Measurements from ENCODE around the gene ANKRD29.
"Not testable (repeated sequence)": the region's sequence is repeated elsewhere in the genome, so short reads cannot be mapped to it uniquely, and the experiment has no call there.

The ANKRD29 gene

DNA sequence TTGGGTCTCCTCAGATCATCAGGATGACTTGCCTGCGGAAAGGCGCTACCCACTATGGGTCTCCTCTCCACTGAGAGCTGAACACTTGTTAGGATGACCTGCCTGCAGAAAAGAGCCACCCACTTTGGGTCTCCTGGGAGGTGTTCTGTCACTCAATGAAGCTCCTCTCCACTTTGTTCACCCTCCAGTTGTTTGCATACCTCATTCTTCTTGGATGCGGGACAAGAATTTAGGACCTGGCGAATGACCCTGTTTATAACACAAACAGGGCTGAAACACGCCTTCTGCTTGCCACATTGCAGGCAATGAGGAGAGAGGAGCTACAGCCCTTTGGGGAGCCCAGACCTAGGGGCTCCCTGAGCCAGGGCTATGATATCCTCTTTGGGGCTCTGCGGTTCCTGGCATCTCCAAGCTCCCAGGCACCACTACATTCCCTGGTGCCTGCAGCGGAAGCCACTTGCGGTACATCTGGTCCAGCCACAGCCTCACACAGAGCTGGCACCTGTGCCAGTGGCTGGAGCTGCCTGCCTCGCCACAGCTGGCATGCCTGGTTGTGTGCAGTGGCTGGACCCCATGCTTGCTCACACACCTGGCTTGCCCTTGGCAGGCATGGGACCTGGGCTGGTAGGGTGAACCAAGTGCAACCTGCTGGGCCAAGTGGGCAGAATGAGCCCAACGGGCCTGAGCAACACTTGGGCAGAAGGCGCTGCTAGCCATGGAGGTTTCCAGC, 20.6 kb downstream of the ANKRD29 start:
- H3K4me1 ChIP-seq (ENCODE audit: control insufficient read depth, insufficient read depth, low read length): no peaks in the 10 kb centered on the region
- H3K27me3 ChIP-seq (ENCODE audit: control insufficient read depth, insufficient read depth, low read length): no peaks in the 10 kb centered on the region
- no peak overlapping the region for H3K4me3 ChIP-seq (ENCODE audit: low read depth, low read length)
- no peaks in the 10 kb centered on the region for H3K36me3 ChIP-seq (ENCODE audit: control insufficient read depth, insufficient read depth, low read length)
- no peaks in the 10 kb centered on the region for H3K9me3 ChIP-seq (ENCODE audit: control insufficient read depth, insufficient read depth, low read length)
- no peak overlapping the region for H3K9ac ChIP-seq (ENCODE audit: low read depth, low read length)
- no peak overlapping the region for H3K27ac ChIP-seq (ENCODE audit: low read depth, low read length)

DNA sequence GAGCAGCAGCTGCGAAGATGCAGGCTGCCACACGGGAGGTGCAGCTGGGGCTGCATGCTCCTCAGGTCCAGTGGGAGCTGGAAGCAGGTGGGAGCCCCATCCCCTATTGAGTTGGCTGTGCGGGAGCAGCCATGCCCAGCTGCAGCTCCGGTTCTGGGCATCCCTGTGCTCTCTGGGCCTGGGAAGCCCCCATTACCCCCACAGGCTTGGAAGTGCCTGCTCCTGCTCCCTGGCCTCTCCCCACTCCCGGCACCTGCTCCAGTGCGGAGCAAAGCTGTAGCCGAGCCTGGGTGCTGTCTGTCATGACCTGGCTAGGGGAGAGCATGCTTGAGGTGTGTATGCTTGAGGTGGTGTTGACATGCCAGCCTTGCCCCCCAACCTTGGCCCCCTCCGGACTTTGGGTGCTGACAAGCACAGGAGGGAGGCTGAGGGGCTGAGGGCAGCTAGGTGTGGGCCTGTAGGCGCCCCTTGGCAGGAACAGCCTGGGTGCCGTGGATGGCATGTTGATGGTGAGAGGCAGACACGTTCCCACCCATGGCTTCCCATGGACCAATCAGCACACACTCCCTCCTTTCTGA, 21.5 kb downstream of the ANKRD29 start:
- Histone ChIP-seq H3K9me3 (ENCODE audit: control insufficient read depth, insufficient read depth, low read length) (no peaks in the 10 kb centered on the region), H3K27me3 (ENCODE audit: control insufficient read depth, insufficient read depth, low read length) (no peaks in the 10 kb centered on the region), H3K4me1 (ENCODE audit: control insufficient read depth, insufficient read depth, low read length) (no peaks in the 10 kb centered on the region), H3K9ac (ENCODE audit: low read depth, low read length) (no peak overlapping the region), H3K27ac (ENCODE audit: low read depth, low read length) (no peak overlapping the region), H3K36me3 (ENCODE audit: control insufficient read depth, insufficient read depth, low read length) (no peaks in the 10 kb centered on the region), H3K4me3 (ENCODE audit: low read depth, low read length) (no peak overlapping the region)

DNA sequence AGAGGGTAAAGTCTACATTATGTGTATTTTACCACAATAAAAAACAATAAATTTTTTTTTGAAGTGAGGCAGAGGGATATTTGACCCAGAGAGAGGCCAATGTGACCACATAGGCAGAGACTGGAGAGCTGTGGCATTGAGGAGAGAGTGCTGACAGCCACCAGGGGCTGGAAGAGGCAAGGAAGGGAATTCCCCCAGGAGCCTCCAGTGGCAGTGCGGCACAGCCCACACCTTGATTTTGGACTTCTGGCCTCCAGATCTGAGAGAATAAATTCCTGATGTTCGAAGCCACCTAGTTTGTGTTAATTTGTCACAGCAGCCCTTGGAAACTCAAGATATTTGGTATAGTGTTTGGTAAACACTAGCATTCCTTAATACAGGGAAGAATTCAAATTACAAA, 22.7 kb downstream of the ANKRD29 start:
- Histone ChIP-seq H3K27ac (ENCODE audit: low read depth, low read length) (no peak overlapping the region), H3K27me3 (ENCODE audit: control insufficient read depth, insufficient read depth, low read length) (no peaks in the 10 kb centered on the region), H3K9ac (ENCODE audit: low read depth, low read length) (no peak overlapping the region), H3K36me3 (ENCODE audit: control insufficient read depth, insufficient read depth, low read length) (no peaks in the 10 kb centered on the region), H3K4me1 (ENCODE audit: control insufficient read depth, insufficient read depth, low read length) (no peaks in the 10 kb centered on the region), H3K9me3 (ENCODE audit: control insufficient read depth, insufficient read depth, low read length) (no peaks in the 10 kb centered on the region), H3K4me3 (ENCODE audit: low read depth, low read length) (no peak overlapping the region)

DNA sequence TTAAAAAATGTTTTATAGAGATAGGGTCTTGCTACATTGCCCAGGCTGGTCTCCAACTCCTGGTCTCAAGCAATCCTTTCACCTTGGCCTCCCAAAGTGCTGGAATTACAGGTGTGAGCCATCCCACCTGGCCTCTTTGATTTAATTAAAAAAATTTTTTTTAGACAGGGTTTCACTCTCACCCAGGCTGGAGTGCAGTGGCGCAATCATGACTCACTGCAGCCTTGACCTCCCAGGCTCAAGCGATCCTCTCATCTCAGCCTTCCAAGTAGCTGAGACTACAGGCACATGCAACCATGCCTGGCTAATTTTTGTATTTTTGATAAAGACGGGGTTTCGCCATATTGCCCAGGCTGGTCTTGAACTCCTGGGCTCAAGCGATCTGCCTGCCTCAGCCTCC, 26.3 kb downstream of the ANKRD29 start:
- not testable (repeated sequence) for H3K4me3 ChIP-seq (ENCODE audit: low read depth, low read length)

DNA sequence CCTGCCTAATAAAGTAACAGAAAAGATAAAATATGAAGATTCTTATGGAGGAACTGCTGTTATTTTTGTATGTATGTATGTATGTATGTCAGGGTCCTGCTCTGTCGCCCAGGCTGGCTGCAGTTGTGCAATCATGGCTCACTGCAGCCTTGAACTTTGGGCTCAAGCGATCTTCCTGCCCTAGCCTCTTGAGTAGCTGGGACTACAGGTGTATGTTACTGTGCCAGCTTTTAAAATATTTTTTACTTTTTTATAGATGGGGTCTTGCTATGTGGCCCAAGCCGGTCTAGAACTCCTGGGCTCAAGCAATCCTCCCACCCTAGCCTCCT, 26.7 kb downstream of the ANKRD29 start:
- H3K27me3 ChIP-seq (ENCODE audit: control insufficient read depth, insufficient read depth, low read length): no peaks in the 10 kb centered on the region
- no peak overlapping the region for H3K4me3 ChIP-seq (ENCODE audit: low read depth, low read length)
- 0 out of 2 replicates have a peak, but pooled peaks cover 3% of the 10 kb centered on the region for H3K4me1 ChIP-seq (ENCODE audit: control insufficient read depth, insufficient read depth, low read length)
- no peak overlapping the region for H3K9ac ChIP-seq (ENCODE audit: low read depth, low read length)
- no peaks in the 10 kb centered on the region for H3K9me3 ChIP-seq (ENCODE audit: control insufficient read depth, insufficient read depth, low read length)
- H3K36me3 ChIP-seq (ENCODE audit: control insufficient read depth, insufficient read depth, low read length): no peaks in the 10 kb centered on the region
- no peak overlapping the region for H3K27ac ChIP-seq (ENCODE audit: low read depth, low read length)

More for the DNA sequence above, 26.3 kb downstream of the ANKRD29 start:
- not testable (repeated sequence) for H3K27me3 ChIP-seq (ENCODE audit: control insufficient read depth, insufficient read depth, low read length); H3K27ac ChIP-seq (ENCODE audit: low read depth, low read length); H3K9me3 ChIP-seq (ENCODE audit: control insufficient read depth, insufficient read depth, low read length); H3K9ac ChIP-seq (ENCODE audit: low read depth, low read length); H3K4me1 ChIP-seq (ENCODE audit: control insufficient read depth, insufficient read depth, low read length); H3K36me3 ChIP-seq (ENCODE audit: control insufficient read depth, insufficient read depth, low read length)

DNA sequence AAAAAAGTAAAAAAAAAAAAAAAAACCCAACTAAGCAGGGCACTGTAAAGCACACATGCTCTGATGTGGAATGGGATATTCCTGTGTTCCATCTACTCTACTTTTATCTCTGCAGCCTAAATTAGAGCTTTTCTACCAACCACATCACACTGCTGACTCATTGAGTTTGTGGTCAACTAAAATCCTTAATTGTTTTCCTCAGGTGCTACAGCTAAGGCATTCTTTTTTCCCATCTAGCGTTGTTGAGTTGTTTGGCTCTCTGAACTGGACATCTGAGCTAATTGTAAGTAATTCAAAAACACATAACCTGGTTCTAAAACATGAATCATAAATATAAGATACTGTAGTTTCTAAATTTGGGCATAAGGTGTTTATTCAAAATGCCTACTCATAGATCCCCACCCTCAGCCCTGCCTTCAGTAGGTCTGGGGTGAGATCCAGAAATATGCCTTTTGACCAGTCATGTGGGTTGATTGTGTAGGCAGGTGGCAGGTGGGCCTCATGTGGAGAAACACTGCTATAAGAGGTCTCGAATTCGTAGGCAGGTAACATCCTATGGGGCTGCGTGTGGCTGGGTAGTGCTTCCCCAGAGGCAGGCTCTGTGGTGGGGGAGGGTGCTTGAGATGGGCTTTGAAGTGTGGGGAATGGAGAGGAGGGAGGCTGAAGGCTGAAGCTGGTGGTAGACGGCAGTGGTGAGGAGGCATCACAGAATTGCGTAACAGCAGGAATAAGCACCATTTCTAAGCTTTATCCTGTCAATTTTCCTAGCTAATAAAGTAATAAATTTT, 27.2 kb downstream of the ANKRD29 start:
- Histone ChIP-seq H3K27me3 (ENCODE audit: control insufficient read depth, insufficient read depth, low read length) (no peaks in the 10 kb centered on the region), H3K9ac (ENCODE audit: low read depth, low read length) (no peak overlapping the region), H3K9me3 (ENCODE audit: control insufficient read depth, insufficient read depth, low read length) (no peaks in the 10 kb centered on the region), H3K4me1 (ENCODE audit: control insufficient read depth, insufficient read depth, low read length) (0 out of 2 replicates have a peak, but pooled peaks cover 3% of the 10 kb centered on the region), H3K27ac (ENCODE audit: low read depth, low read length) (no peak overlapping the region), H3K36me3 (ENCODE audit: control insufficient read depth, insufficient read depth, low read length) (no peaks in the 10 kb centered on the region), H3K4me3 (ENCODE audit: low read depth, low read length) (no peak overlapping the region)

DNA sequence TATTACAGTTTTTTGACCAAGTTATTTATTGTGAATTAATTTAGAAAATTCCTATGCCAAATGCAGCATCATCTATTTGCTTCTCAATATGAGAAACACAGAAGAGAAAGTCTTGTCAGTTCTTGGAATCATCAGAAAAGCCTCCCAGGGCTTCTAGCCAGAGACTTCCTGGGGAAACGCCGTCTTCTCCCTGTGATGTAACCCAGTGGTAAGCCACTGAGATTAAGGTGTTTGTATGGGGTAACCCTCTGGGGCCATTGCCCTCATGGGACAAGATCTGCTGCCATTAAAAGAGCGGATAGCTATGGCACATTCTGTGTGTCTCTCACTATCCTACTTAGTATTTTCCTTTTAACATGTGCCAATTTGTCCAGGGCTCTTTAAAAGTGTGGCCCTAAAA, 28.0 kb downstream of the ANKRD29 start:
- H3K27ac ChIP-seq (ENCODE audit: low read depth, low read length): no peak overlapping the region

DNA sequence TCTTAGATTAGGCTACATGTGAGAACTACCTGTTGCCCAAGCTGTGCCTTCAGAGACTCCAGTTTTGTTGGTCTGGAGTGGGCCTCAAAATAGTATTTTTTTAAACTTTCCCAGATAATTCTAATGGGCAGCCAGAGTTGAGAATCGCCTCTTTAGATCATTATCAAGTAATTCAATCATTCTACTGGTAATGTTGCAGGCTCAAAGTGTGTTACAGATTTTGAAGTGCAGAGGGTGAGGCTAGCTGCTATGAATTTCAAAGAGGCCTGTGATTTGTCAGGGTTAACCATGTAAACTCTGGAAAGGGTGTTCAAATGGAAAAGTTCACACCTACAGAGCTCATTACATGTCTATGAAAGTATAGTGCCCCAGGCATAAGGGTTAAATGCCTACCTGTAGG, 30.1 kb downstream of the ANKRD29 start:
- 0 out of 2 replicates have a peak, but pooled peaks cover 3% of the 10 kb centered on the region for H3K4me1 ChIP-seq (ENCODE audit: control insufficient read depth, insufficient read depth, low read length)

More for the DNA sequence above, 28.0 kb downstream of the ANKRD29 start:
- no peaks in the 10 kb centered on the region for H3K36me3 ChIP-seq (ENCODE audit: control insufficient read depth, insufficient read depth, low read length)
- H3K9me3 ChIP-seq (ENCODE audit: control insufficient read depth, insufficient read depth, low read length): no peaks in the 10 kb centered on the region
- 0 out of 2 replicates have a peak, but pooled peaks cover 3% of the 10 kb centered on the region for H3K4me1 ChIP-seq (ENCODE audit: control insufficient read depth, insufficient read depth, low read length)
- H3K4me3 ChIP-seq (ENCODE audit: low read depth, low read length): no peak overlapping the region
- no peaks in the 10 kb centered on the region for H3K27me3 ChIP-seq (ENCODE audit: control insufficient read depth, insufficient read depth, low read length)
- H3K9ac ChIP-seq (ENCODE audit: low read depth, low read length): no peak overlapping the region

DNA sequence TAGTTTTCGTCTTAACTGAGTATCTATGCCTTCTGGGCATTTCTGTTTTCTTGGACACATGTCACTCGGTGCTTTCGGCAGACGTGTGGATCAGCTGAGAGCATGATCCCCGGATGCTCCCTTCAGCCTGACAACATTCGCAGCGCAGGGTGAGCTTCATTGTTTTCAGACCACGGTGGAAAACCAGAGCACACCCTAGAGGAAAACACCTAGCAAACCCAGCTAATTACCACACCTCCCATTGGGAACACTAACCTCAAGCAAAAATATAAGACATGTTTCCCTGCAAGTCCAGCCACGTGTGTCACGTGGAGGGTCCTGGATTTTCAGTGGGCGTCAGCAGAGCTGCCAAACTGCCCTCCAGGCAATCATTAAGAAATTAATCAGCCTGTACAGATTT, 31.0 kb downstream of the ANKRD29 start:
- no peaks in the 10 kb centered on the region for H3K27me3 ChIP-seq (ENCODE audit: control insufficient read depth, insufficient read depth, low read length)
- no peaks in the 10 kb centered on the region for H3K36me3 ChIP-seq (ENCODE audit: control insufficient read depth, insufficient read depth, low read length)
- no peak overlapping the region for H3K4me3 ChIP-seq (ENCODE audit: low read depth, low read length)
- H3K9ac ChIP-seq (ENCODE audit: low read depth, low read length): no peak overlapping the region
- 0 out of 2 replicates have a peak, but pooled peaks cover 3% of the 10 kb centered on the region for H3K4me1 ChIP-seq (ENCODE audit: control insufficient read depth, insufficient read depth, low read length)
- no peak overlapping the region for H3K27ac ChIP-seq (ENCODE audit: low read depth, low read length)
- no peaks in the 10 kb centered on the region for H3K9me3 ChIP-seq (ENCODE audit: control insufficient read depth, insufficient read depth, low read length)

More for the DNA sequence above, 30.1 kb downstream of the ANKRD29 start:
- no peak overlapping the region for H3K9ac ChIP-seq (ENCODE audit: low read depth, low read length)
- H3K4me3 ChIP-seq (ENCODE audit: low read depth, low read length): no peak overlapping the region
- no peak overlapping the region for H3K27ac ChIP-seq (ENCODE audit: low read depth, low read length)
- H3K9me3 ChIP-seq (ENCODE audit: control insufficient read depth, insufficient read depth, low read length): no peaks in the 10 kb centered on the region
- no peaks in the 10 kb centered on the region for H3K36me3 ChIP-seq (ENCODE audit: control insufficient read depth, insufficient read depth, low read length)
- H3K27me3 ChIP-seq (ENCODE audit: control insufficient read depth, insufficient read depth, low read length): no peaks in the 10 kb centered on the region

DNA sequence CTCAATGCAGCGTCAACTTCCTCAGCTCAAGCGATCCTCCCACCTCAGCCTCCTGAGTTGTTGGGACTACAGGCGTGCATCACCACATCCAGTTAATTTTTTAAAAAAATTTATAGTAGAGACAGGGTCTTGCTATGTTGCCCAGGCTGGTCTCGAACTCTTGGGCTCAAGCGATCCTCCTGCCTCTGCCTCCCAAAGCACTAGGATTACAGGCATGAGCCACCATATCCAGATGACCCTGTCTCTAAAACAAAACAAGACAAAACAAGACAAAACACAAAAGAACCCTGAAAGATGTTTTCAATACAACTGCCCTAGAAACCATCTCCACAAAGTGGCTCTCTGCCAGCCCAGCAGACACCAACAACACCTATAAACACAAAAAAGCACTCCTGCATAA, 31.4 kb downstream of the ANKRD29 start:
- Histone ChIP-seq H3K27me3 (ENCODE audit: control insufficient read depth, insufficient read depth, low read length) (no peaks in the 10 kb centered on the region), H3K27ac (ENCODE audit: low read depth, low read length) (no peak overlapping the region), H3K9ac (ENCODE audit: low read depth, low read length) (no peak overlapping the region), H3K36me3 (ENCODE audit: control insufficient read depth, insufficient read depth, low read length) (no peaks in the 10 kb centered on the region), H3K4me1 (ENCODE audit: control insufficient read depth, insufficient read depth, low read length) (0 out of 2 replicates have a peak, but pooled peaks cover 3% of the 10 kb centered on the region), H3K9me3 (ENCODE audit: control insufficient read depth, insufficient read depth, low read length) (no peaks in the 10 kb centered on the region), H3K4me3 (ENCODE audit: low read depth, low read length) (no peak overlapping the region)

DNA sequence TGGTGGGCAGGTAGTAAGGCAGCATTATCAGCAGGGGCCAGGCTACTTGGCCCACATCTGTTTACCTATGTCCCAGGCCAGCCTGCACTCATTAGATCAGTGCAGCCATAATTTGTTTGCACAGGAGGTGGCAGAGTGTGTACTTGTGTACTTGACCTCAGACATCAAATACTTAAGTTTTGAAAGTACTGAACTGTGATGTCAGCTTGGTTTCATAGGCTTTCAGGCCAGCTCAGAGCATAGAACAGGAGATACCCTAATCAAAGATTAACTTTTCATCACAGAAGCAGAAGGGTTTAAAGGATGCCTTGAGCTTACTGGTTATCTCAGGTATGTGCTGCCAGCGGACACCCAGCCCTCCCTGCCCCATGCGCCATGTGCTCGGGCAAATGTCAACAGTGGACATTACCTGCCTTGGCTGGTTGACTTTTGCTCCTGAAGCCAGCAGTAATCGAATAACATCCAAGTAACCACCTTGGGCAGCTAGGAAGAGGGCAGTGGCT, 33.2 kb downstream of the ANKRD29 start:
- H3K27me3 ChIP-seq (ENCODE audit: control insufficient read depth, insufficient read depth, low read length): no peaks in the 10 kb centered on the region
- no peak overlapping the region for H3K9ac ChIP-seq (ENCODE audit: low read depth, low read length)
- H3K4me3 ChIP-seq (ENCODE audit: low read depth, low read length): no peak overlapping the region
- 0 out of 2 replicates have a peak, but pooled peaks cover 3% of the 10 kb centered on the region for H3K4me1 ChIP-seq (ENCODE audit: control insufficient read depth, insufficient read depth, low read length)
- H3K27ac ChIP-seq (ENCODE audit: low read depth, low read length): no peak overlapping the region
- H3K36me3 ChIP-seq (ENCODE audit: control insufficient read depth, insufficient read depth, low read length): no peaks in the 10 kb centered on the region
- no peaks in the 10 kb centered on the region for H3K9me3 ChIP-seq (ENCODE audit: control insufficient read depth, insufficient read depth, low read length)
